OCI-LY1 (cell line): ENCODE results near the gene CCDC142.

Source experiments
- EZH2 ChIP-seq: fragments of 200-600 bp; sonication (generic), shearing (Covaris generic); IDR thresholded peaks from 2 replicates; pipeline ENCODE4 v1.8.0; 2017; ENCODE audit warnings: borderline replicate concordance, mixed run types, mild to moderate bottlenecking, antibody characterized with exemption, low read length, moderate library complexity, mixed read lengths
- TF ChIP-seq, protein P1 (sequence below): fragments of 200-600 bp; sonication (generic), shearing (Covaris generic); IDR thresholded peaks from 2 replicates; pipeline ENCODE4 v1.5.1; 2017; ENCODE audit warnings: mild to moderate bottlenecking, antibody characterized with exemption, low read length, moderate library complexity, mixed read lengths

DNA sequence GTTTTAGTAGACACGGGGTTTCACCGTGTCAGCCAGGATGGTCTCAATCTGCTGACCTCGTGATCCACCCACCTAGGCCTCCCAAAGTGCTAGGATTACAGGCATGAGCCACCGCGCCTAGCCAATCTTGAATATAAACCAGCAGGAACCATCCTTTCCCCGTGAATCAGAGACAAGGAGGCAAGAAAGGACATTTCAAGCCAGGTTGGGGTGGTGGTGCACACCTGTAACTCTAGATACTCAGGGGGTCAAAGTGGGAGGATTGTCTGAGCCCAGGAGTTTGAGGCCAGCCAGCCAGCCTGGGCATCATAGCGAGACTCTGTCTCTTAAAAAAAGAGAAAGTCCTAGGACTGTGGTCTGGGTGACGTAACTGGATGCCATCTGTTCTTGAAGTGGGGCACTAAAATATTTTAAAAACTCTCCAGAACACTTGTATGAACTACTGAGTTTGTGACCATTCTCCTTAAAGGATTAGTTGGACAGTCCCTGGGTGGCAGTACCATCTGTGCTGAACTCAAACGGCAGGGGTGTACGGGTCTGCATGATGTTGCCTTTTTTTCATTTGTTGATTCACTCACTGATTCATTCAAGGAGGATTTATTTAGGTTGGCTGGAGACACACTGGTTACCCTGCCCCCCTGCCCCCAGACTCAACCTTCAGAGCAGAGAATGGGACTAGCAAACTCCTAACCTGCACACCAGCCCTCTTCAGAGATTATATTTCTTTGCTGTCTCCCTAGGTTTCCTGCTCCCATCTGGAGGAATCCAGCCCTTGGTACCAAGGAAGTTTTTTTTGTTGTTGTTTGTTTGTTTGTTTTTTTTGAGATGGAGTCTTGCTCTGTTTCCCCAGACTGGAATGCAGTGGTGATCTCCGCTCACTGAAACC is 28.5 kb upstream of the CCDC142 start:
- TF ChIP-seq, protein P1, sequence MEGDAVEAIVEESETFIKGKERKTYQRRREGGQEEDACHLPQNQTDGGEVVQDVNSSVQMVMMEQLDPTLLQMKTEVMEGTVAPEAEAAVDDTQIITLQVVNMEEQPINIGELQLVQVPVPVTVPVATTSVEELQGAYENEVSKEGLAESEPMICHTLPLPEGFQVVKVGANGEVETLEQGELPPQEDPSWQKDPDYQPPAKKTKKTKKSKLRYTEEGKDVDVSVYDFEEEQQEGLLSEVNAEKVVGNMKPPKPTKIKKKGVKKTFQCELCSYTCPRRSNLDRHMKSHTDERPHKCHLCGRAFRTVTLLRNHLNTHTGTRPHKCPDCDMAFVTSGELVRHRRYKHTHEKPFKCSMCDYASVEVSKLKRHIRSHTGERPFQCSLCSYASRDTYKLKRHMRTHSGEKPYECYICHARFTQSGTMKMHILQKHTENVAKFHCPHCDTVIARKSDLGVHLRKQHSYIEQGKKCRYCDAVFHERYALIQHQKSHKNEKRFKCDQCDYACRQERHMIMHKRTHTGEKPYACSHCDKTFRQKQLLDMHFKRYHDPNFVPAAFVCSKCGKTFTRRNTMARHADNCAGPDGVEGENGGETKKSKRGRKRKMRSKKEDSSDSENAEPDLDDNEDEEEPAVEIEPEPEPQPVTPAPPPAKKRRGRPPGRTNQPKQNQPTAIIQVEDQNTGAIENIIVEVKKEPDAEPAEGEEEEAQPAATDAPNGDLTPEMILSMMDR = no peak
- TF ChIP-seq EZH2 = no peak
